Thyroid gland (tissue), 4 donors: ENCODE results near the gene APAF1.
"Not testable (repeated sequence)": the region's sequence is repeated elsewhere in the genome, so short reads cannot be mapped to it uniquely, and the experiment has no call there.

Source experiments
- CTCF ChIP-seq, 6 experiments: fragments of 200-600 bp in 3 of 6; fragments of 450-650 bp in 3 of 6; sonication (generic) in 3 of 6; IDR thresholded peaks; one replicate each; pipeline ENCODE4 v1.5.1; 2016 to 2019; ENCODE audit warnings: antibody characterized with exemption in 6 of 6, mild to moderate bottlenecking in 2 of 6, inconsistent platforms in 1 of 6, moderate library complexity in 1 of 6
- POLR2A ChIP-seq, 2 donors: fragments of 450-650 bp; IDR thresholded peaks; one replicate each; pipeline ENCODE4 v1.6.1; 2017; ENCODE audit warnings: antibody characterized with exemption in 2 of 2, mild to moderate bottlenecking in 2 of 2, moderate library complexity in 1 of 2

- TF ChIP-seq POLR2A, CTCF (IDR thresholded peaks at IDR 0.05): not testable (repeated sequence)
Measured at GRCh38 chr12:98755855-98756254, 110.8 kb downstream of the APAF1 start.
